ENCODE measurements around the gene SPOCK1.

The SPOCK1 gene

DNA sequence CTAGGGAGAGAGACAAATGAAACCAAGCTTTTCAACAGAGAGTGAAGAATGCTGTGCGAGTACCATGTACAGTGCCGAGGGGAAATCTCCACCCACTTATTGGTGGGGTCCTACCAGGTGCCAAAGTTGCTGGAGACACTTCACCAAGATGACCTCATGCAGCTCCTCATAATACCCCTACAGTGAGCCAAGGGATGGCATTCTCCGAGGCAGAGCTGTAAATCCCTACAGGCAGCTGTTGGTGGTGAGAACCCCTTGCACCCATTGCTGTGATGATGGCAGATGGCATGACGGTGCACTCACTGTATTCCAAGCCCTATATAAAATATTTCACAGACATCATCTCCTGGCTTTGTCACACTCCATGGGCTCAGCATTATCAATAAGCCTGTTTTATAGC lies 464.9 kb downstream of the SPOCK1 start:
- TF ChIP-seq CTCF (IDR thresholded peaks at IDR 0.05) = no peak

- no peak for TF ChIP-seq CTCF (IDR thresholded peaks at IDR 0.05)
Observed at GRCh38 chr5:137032929-137033328, 466.2 kb downstream of the SPOCK1 start.

GRCh38 chr5:137027758-137028157 lies 471.4 kb downstream of the SPOCK1 start:
- TF ChIP-seq CTCF (IDR thresholded peaks at IDR 0.05) = no peak

DNA sequence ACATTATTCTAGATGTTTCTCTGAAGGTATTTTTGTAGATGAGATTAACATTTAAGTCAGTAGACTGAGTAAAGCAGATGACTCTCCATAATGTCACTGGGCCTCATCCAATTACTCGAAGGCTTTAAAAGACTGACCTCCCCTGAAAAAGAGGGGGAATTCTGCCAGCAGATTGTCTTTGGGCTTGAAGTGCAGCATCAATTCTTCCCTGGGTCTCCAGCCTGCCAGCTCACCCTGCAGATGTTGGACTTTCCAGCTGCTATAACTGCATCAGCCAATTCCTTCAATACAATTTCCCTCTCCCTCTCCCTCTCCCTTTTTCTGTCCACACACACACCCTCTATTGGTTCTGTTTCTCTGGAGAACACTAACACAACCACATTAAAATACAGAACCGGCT lies 472.8 kb downstream of the SPOCK1 start:
- no peak for TF ChIP-seq CTCF (IDR thresholded peaks at IDR 0.05)

GRCh38 chr5:137024044-137024443 lies 475.1 kb downstream of the SPOCK1 start:
- TF ChIP-seq CTCF (IDR thresholded peaks at IDR 0.05) = no peak

DNA sequence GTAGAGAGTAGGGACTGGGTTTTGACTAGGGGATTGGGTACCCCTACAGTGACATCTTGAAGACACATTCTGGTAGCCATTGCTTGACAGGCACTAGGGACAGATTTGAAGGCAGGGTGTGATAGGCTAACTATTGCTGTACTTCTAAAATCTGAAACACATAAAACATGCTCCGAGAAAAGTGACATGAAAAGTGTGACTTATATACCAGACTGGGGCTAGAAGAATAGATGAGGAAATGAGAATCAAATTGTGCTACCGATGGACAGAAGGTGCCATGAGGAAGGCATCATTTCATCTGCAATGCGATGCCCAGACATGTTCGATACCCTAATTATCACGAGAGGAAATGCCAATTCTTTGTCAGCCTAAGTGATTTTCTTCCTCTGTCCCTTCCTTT lies 475.8 kb downstream of the SPOCK1 start:
- TF ChIP-seq CTCF (IDR thresholded peaks at IDR 0.05) = no peak

GRCh38 chr5:137022725-137023124 lies 476.4 kb downstream of the SPOCK1 start:
- TF ChIP-seq CTCF (IDR thresholded peaks at IDR 0.05) = no peak

DNA sequence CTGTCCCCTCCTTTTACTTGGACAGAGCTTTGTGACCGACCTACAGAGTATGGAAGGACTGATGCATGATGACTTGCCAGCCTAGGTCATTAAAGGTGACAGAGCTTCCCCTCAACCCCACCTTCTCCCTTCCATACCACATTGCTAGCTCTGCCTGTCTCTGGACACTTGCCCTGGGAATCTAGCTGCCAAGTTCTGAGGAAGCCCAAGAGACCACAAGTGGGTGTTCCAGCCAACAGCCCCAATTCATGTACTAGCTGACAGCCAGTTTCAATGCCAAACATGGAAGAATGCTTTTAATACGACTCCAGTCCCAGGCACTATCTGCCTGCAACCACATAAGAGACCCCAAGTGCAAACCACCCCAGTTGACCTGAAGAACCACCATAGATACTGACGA lies 477.1 kb downstream of the SPOCK1 start:
- TF ChIP-seq CTCF (IDR thresholded peaks at IDR 0.05) = no peak
